HG02763 (cell line): ENCODE results near the gene PARN.

ENCODE experiments used
- ATAC-seq: cut with Tn5 transposase; IDR thresholded peaks from one replicate; pipeline ENCODE4 v1.9.1; 2021; ENCODE audit warnings: mild to moderate bottlenecking, moderate library complexity; ENCODE audit not compliant: unreplicated experiment

PARN gene

DNA sequence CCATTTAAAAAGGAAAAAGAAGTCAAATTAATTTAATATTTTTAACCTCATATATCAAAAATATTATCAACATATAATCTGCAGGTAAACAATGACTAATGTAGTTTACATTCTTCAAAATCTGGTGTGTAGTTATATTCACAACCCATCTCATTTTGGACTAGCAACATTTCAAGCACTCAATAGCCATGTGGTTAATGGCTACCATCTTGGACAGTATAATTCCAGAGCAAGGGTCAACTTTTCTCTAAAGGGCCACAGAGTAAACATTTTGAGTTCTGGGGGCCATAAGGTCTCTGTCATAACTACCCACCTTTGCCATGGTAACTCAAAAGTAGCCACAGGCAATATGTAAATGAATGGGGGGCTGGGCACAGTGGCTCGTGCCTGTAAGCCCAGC, 153.9 kb downstream of the PARN start:
- ATAC-seq: no peak

- no peak for ATAC-seq
These were observed 154.5 kb downstream of the PARN start for GRCh38 chr16:14475370-14476139.

DNA sequence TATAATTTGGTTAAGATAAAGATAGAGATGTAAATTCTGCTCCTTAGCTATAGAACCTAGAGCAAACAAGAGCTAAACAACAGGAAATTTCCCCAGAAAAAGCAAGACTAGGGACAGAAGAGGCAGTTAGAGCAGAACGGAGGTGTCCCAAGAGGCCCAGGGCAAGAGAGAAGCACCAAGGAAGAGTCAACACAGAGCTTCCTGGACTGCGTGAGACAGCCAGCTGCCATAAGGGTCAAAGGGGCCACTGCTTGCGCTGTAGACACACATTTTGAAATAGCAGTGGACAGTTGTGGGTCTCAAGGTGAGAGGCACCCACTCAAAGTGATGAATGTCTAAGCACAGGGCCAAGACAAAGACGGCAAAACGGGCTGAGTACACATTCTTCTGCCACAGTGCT, 156.6 kb downstream of the PARN start:
- no peak for ATAC-seq

- ATAC-seq: no peak
These were observed 157.7 kb downstream of the PARN start for GRCh38 chr16:14472357-14472756.

GRCh38 chr16:14470788-14471187, 159.3 kb downstream of the PARN start:
- no peak for ATAC-seq

- no peak for ATAC-seq
These were observed 164.3 kb downstream of the PARN start for GRCh38 chr16:14465799-14466198.

DNA sequence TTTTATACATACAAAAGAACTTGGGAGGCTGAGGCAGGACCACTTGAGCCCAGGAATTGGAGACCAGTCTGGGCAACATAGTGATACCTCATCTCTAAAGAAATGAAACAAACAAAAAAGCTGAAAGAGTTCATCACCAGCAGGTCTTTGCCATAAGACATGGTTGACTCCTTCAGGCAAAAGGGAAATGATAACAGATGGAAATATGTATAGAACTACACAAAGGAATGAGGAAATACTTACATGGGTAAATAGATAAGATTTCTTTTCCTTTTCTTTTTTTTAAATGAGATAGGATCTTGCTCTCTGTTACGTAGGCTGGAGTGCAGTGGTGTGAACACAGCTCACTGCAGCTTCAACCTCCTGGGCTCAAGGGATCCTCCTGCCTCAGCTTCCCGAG, 165.3 kb downstream of the PARN start:
- no peak for ATAC-seq

- ATAC-seq: no peak
These were observed 165.9 kb downstream of the PARN start for GRCh38 chr16:14464192-14464591.

DNA sequence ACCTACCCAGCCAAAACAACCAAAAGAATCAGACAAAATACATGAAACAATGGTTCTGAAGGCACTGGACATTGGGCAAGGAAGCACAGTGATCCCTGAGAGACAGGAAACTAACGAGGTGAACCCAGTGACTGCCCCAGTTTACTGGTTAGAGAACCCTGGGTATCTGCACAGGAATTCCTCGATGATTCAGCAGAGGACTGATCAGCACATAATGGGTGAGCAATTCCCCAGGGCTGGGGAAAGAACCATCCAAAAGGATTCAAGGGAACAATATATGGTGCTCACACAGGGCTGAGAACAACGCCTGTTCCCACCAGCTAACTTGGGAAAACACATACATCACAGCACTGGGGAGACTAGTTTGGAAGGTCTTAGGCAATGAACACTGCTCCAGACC, 167.2 kb downstream of the PARN start:
- no peak for ATAC-seq

- ATAC-seq: no peak
These were observed 169.3 kb downstream of the PARN start for GRCh38 chr16:14460726-14461125.

- ATAC-seq: no peak
These were observed 171.5 kb downstream of the PARN start for GRCh38 chr16:14458576-14458975.

- no peak for ATAC-seq
These were observed 173.1 kb downstream of the PARN start for GRCh38 chr16:14456793-14457481.

GRCh38 chr16:14455573-14455972, 174.5 kb downstream of the PARN start:
- no peak for ATAC-seq

DNA sequence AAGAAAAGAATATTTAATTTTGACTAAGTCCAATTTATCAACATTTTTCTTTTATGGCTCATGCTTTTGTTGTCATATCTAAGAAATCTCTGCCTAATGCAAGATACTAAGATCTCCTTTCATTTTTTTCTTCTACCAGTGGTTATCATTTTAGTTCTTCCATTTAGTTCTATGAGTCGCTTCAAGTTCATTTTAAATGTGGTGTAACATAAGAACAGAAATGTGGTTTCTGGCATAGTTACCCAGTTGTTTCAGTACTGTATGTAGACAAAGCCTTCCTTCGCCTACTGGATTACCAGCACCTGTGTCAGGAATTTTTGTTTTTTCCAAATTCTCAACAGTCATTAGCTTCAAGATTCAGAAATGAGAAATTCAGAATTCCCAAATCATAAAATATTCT, 175.7 kb downstream of the PARN start:
- ATAC-seq: no peak

- no peak for ATAC-seq
These were observed 178.0 kb downstream of the PARN start for GRCh38 chr16:14452066-14452465.

GRCh38 chr16:14450846-14451245, 179.2 kb downstream of the PARN start:
- ATAC-seq: no peak

- no peak for ATAC-seq
These were observed 180.1 kb downstream of the PARN start for GRCh38 chr16:14449790-14450480.

DNA sequence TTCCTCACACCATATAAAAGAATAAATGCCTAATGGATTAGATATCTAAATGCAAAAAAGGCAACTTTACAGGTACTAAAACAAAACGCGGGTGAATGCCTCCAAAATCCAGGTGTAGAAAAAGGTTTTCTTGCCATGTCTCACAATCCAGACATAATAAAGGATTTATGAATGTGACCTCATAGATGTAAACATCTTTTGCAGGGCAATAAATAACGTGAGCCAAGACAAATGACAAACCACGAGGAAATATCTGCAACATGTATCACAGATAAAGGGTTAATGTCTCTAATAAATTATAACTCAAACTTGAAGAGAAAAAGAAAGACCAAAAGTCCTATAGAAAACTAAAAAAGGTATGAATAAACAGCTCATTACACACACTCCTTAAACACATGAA, 180.7 kb downstream of the PARN start:
- ATAC-seq: no peak

DNA sequence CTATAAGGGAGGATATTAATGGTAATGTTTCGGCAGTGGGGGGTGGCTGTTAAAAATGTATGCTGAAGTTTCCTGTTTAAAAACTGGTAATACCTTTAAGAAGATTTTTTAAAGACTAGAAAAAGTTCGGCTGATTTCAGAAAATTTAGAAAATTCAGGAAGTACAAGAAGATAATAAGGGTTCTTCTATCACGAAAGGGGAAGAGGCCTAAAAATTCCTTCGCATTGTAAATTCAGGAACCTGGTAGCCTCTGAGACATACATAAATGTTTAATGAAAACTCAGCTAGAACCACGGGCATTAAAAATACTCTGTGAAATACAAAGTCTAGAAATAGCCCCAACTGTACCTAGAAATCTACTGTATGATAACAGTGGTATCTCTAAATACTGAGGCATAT, 181.2 kb downstream of the PARN start:
- no peak for ATAC-seq

- no peak for ATAC-seq
These were observed 182.3 kb downstream of the PARN start for GRCh38 chr16:14447783-14448182.

DNA sequence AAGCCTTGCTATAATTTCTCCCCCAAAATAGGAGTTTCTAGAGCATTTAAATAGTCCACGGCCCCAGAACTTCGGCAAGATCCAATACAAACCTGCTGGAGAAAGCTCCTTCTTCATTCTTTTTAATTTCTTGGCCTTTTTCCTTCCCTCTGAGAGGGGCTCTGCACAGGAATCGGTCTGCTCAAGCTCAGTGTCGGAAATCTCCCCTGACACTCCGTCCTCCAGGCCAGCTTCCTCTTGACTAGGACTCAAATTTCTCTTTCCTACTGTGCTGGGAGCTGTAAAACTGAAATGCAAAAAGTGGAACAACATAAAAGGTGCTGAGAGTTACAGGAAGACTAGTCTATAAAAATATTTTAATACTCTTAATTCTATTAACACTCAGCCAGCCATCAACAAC, 183.3 kb downstream of the PARN start:
- no peak for ATAC-seq
